Panc1 (cell line): Measurements from ENCODE around the gene TENT4B. TPM values are rescaled to one million over a fixed set of nuclear protein-coding genes. Genes with fewer than 3 reads are reported as not detected.

Experiments used
- ATAC-seq: fragments of 200-7000 bp; cut with Tn5 transposase; 2 replicates; pipeline ENCODE4 v1.9.1; 2020; ENCODE audit warnings: mild to moderate bottlenecking, moderate library complexity
- BruUV-seq: library from RNA; stranded (reverse); fragments of 400-500 nt; replicated peaks from 2 replicates; lab custom pipeline; 2021; lab: Mats Ljungman, UMichigan
- CTCF ChIA-PET: fragments of 300-600 bp; sonication (Branson Sonifier 250); formaldehyde crosslinking; loops from one replicate; lab custom pipeline; 2022; ENCODE audit warnings: antibody characterized with exemption; lab: Charles Lee
- POLR2A ChIA-PET: fragments of 300-600 bp; sonication (Branson Sonifier 250); formaldehyde crosslinking; loops from one replicate; lab custom pipeline; 2022; ENCODE audit warnings: antibody characterized with exemption; lab: Charles Lee
- DNase-seq: peaks from one replicate; pipeline ENCODE4 v3.0.0-alpha.2; 2010; ENCODE audit warnings: low read depth, low spot score
- H3K27ac ChIP-seq: 2 replicates; pipeline ENCODE4 v1.5.1; 2011; ENCODE audit warnings: mild to moderate bottlenecking, low read length, inconsistent platforms
- H3K27me3 ChIP-seq: fragments of 200-500 bp; sonication (Bioruptor generic); 2 replicates; pipeline ENCODE4 v1.6.0; 2014; ENCODE audit warnings: low read length, inconsistent platforms; ENCODE audit not compliant: control insufficient read depth, insufficient read depth
- H3K36me3 ChIP-seq: fragments of 200-500 bp; sonication (Bioruptor generic); 2 replicates; pipeline ENCODE4 v1.5.1; 2014; ENCODE audit warnings: inconsistent platforms, mild to moderate bottlenecking, low read length, moderate library complexity; ENCODE audit not compliant: control insufficient read depth, insufficient read depth
- H3K4me1 ChIP-seq: 2 replicates; pipeline ENCODE4 v1.5.1; 2011; ENCODE audit warnings: inconsistent platforms, mild to moderate bottlenecking, low read length, moderate library complexity; ENCODE audit not compliant: control insufficient read depth, insufficient read depth
- H3K4me3 ChIP-seq, 2 experiments: 2 replicates each; pipeline ENCODE4 v1.5.1; 2011 to 2012; ENCODE audit warnings: low read depth in 2 of 2, low read length in 2 of 2, mild to moderate bottlenecking in 2 of 2, inconsistent platforms in 1 of 2, moderate library complexity in 1 of 2
- H3K9me3 ChIP-seq: fragments of 200-500 bp; sonication (Bioruptor generic); 2 replicates; pipeline ENCODE4 v1.5.1; 2014; ENCODE audit warnings: low read depth, mild to moderate bottlenecking, inconsistent platforms, low read length, moderate library complexity; ENCODE audit not compliant: control insufficient read depth, insufficient read depth
- CTCF ChIP-seq: fragments of 450-650 bp; IDR thresholded peaks from 2 replicates; pipeline ENCODE4 v1.5.1; 2017; ENCODE audit warnings: mild to moderate bottlenecking
- POLR2AphosphoS5 ChIP-seq: IDR thresholded peaks from 2 replicates; pipeline ENCODE4 v1.6.1; 2012; ENCODE audit warnings: mild to moderate bottlenecking, low read depth, low read length, moderate library complexity
- REST ChIP-seq, 2 experiments: IDR thresholded peaks; 2 replicates each; pipeline ENCODE4 v1.6.1; 2011 to 2012; ENCODE audit warnings: low read depth in 2 of 2, control low read depth in 1 of 2, low read length in 1 of 2, mild to moderate bottlenecking in 1 of 2, moderate library complexity in 1 of 2; ENCODE audit not compliant: insufficient read depth in 1 of 2
- SIN3A ChIP-seq: IDR thresholded peaks from 2 replicates; pipeline ENCODE4 v1.6.1; 2012; ENCODE audit warnings: low read depth, mild to moderate bottlenecking, low read length, moderate library complexity, borderline replicate concordance; ENCODE audit not compliant: insufficient read depth
- TCF7L2 ChIP-seq: IDR thresholded peaks from 2 replicates; pipeline ENCODE4 v1.6.1; 2011; ENCODE audit warnings: mild to moderate bottlenecking, low read depth, low read length, inconsistent platforms
- in situ Hi-C: cut with HindIII; loops from 2 replicates; pipeline ENCODE4 v1.10.0; 2016; ENCODE audit warnings: low sequenced_read_pairs, low pct_unique_long_range_greater_than_20kb
- intact Hi-C: fragments of 100-400 bp; cut with micrococcal nuclease; formaldehyde crosslinking; loops from one replicate; pipeline ENCODE4 v1.10.0; 2022; ENCODE audit not compliant: unreplicated experiment
- total RNA-seq: library from RNA; stranded (reverse); gene quantifications from one replicate; pipeline ENCODE4 v1.2.1, GENCODE V29; 2021; ENCODE audit not compliant: unreplicated experiment

The TENT4B gene
- total RNA-seq, 1 experiment from 2014 or later, result 9.7 TPM

GRCh38 chr16:50251375-50252081, 98.4 kb downstream of the TENT4B start:
- in situ Hi-C loops, result no loop called here
- no peaks in the 10 kb centered on the region for H3K27me3 ChIP-seq
- no peak overlapping the region for H3K27ac ChIP-seq
- intact Hi-C loops, result loop anchor here (10.0 kb wide), 1 partner anchor 793 kb away; no protein-coding TSS in a partner anchor
- H3K4me1 ChIP-seq, result no peaks in the 10 kb centered on the region
- CTCF ChIA-PET, result no interaction called here
- H3K36me3 ChIP-seq, result no peaks in the 10 kb centered on the region
- POLR2A ChIA-PET, result no interaction called here
- TF ChIP-seq POLR2AphosphoS5 (no peak), TCF7L2 (no peak), CTCF (no peak)
- ATAC-seq (0 out of 2 replicates have a peak, but pooled peaks have one; percentile 51), DNase-seq (no peak)
- H3K9me3 ChIP-seq, result no peaks in the 10 kb centered on the region
- H3K4me3 ChIP-seq, result no peak overlapping the region
- no TSS peak for BruUV-seq

GRCh38 chr16:50252082-50252611, 99.0 kb downstream of the TENT4B start:
- Histone ChIP-seq H3K9me3 (no peaks in the 10 kb centered on the region), H3K27me3 (no peaks in the 10 kb centered on the region), H3K36me3 (no peaks in the 10 kb centered on the region), H3K4me1 (no peaks in the 10 kb centered on the region), H3K27ac (no peak overlapping the region), H3K4me3 (no peak overlapping the region)
- in situ Hi-C loops (no loop called here), intact Hi-C loops (loop anchor here (10.0 kb wide), 1 partner anchor 793 kb away; no protein-coding TSS in a partner anchor)
- ATAC-seq, result no peak
- TF ChIP-seq REST (IDR thresholded peaks at IDR 0.05; ENCODE audit: insufficient read depth in 1 of 2, low read depth in 2 of 2, low read length in 1 of 2), result no peak
- no peak for TF ChIP-seq POLR2AphosphoS5
- BruUV-seq, result no TSS peak
- DNase-seq, result no peak
- ChIA-PET CTCF (no interaction called here), POLR2A (no interaction called here)

- intact Hi-C loops, result loop anchor here (10.0 kb wide), 1 partner anchor 792 kb away; no protein-coding TSS in a partner anchor
- TF ChIP-seq CTCF (no peak), TCF7L2 (no peak), SIN3A (no peak), POLR2AphosphoS5 (no peak), REST (IDR thresholded peaks at IDR 0.05; ENCODE audit: insufficient read depth in 1 of 2, low read depth in 2 of 2, low read length in 1 of 2) (no peak)
- CTCF ChIA-PET, result no interaction called here
- no TSS peak for BruUV-seq
- Histone ChIP-seq H3K4me3 (no peak overlapping the region), H3K27me3 (no peaks in the 10 kb centered on the region), H3K9me3 (no peaks in the 10 kb centered on the region), H3K36me3 (no peaks in the 10 kb centered on the region), H3K4me1 (no peaks in the 10 kb centered on the region), H3K27ac (no peak overlapping the region)
- DNase-seq (no peak), ATAC-seq (no peak)
- in situ Hi-C loops, result no loop called here
- POLR2A ChIA-PET, result no interaction called here
Measured at GRCh38 chr16:50252874-50253513, 99.9 kb downstream of the TENT4B start.
